OCI-LY1 (cell line): ENCODE data around the gene CLEC16A.

Experiments used
- EZH2 ChIP-seq: fragments of 200-600 bp; sonication (generic), shearing (Covaris generic); IDR thresholded peaks from 2 replicates; pipeline ENCODE4 v1.8.0; 2017; ENCODE audit warnings: borderline replicate concordance, mixed run types, mild to moderate bottlenecking, antibody characterized with exemption, low read length, moderate library complexity, mixed read lengths
- TF ChIP-seq, protein P1 (sequence below): fragments of 200-600 bp; sonication (generic), shearing (Covaris generic); IDR thresholded peaks from 2 replicates; pipeline ENCODE4 v1.5.1; 2017; ENCODE audit warnings: mild to moderate bottlenecking, antibody characterized with exemption, low read length, moderate library complexity, mixed read lengths

DNA sequence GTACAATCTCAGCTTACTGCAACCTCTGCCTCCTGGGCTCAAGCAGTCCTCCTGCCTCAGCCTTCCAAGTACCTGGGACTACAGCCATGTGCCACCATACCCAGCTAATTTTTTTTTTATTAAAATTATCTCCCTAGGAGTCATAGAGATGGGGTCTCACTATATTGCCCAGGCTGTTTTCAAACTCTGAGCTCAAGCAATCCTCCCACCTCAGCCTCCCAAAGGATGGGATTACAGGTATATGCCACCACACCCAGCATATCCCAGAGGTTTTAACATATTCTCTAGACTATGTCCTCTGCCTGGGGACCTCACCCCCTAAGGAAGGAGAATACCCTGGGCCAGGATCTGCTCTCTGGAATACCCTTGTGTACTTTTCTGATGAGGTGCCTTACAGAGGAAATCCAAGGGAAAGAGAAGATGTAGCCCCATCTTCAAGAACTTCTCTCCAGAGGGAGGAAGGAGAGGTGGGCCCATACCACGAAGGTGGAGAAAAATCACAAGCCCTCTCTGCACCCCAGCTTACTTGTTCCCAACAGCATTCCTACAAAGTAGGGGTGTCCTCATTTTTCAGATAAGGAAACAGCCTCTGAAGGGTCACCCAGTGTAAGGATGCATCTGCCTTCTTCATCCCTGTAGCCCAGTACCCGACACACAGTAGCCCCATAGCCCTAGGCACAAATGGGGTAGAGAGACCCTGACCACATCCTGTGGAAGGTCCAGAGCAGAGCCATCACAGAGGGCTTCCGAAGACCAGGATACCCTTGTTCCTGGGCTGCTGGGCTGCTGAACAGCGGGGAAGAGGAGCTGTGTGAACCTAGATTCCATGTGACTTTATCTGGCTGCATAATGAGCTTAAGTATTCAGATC is 160.0 kb downstream of the CLEC16A start:
- no peak for TF ChIP-seq EZH2
- TF ChIP-seq, protein P1, sequence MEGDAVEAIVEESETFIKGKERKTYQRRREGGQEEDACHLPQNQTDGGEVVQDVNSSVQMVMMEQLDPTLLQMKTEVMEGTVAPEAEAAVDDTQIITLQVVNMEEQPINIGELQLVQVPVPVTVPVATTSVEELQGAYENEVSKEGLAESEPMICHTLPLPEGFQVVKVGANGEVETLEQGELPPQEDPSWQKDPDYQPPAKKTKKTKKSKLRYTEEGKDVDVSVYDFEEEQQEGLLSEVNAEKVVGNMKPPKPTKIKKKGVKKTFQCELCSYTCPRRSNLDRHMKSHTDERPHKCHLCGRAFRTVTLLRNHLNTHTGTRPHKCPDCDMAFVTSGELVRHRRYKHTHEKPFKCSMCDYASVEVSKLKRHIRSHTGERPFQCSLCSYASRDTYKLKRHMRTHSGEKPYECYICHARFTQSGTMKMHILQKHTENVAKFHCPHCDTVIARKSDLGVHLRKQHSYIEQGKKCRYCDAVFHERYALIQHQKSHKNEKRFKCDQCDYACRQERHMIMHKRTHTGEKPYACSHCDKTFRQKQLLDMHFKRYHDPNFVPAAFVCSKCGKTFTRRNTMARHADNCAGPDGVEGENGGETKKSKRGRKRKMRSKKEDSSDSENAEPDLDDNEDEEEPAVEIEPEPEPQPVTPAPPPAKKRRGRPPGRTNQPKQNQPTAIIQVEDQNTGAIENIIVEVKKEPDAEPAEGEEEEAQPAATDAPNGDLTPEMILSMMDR: no peak
